Activated gamma-delta T cell treated with Interleukin-2 at 50 U/mL for 16 hours (primary cell): Measurements from ENCODE around the gene NLRP1.

Experiments used
- DNase-seq: peaks from one replicate; pipeline ENCODE4 v3.0.0-alpha.2; 2020

Gene NLRP1

GRCh38 chr17:5553479-5553878 lies 30.8 kb downstream of the NLRP1 start:
- no peak for DNase-seq

GRCh38 chr17:5552841-5553240 lies 31.5 kb downstream of the NLRP1 start:
- DNase-seq, result no peak

GRCh38 chr17:5545051-5545987 lies 39.0 kb downstream of the NLRP1 start:
- no peak for DNase-seq

- DNase-seq, result no peak
These were observed 40.2 kb downstream of the NLRP1 start for GRCh38 chr17:5544115-5544514.

- DNase-seq, result no peak
These were observed 42.6 kb downstream of the NLRP1 start for GRCh38 chr17:5541610-5542202.

GRCh38 chr17:5540321-5540720 lies 44.0 kb downstream of the NLRP1 start:
- no peak for DNase-seq

- DNase-seq, result no peak
These were observed 45.0 kb downstream of the NLRP1 start for GRCh38 chr17:5539286-5539685.

- no peak for DNase-seq
These were observed 47.3 kb downstream of the NLRP1 start for GRCh38 chr17:5536866-5537650.

GRCh38 chr17:5535436-5535835 lies 48.9 kb downstream of the NLRP1 start:
- no peak for DNase-seq

- no peak for DNase-seq
These were observed 50.6 kb downstream of the NLRP1 start for GRCh38 chr17:5533486-5534315.

- no peak for DNase-seq
These were observed 51.7 kb downstream of the NLRP1 start for GRCh38 chr17:5532581-5532980.

- DNase-seq, result no peak
These were observed 53.3 kb downstream of the NLRP1 start for GRCh38 chr17:5531085-5531418.

- DNase-seq, result no peak
These were observed 53.8 kb downstream of the NLRP1 start for GRCh38 chr17:5530265-5531084.

- no peak for DNase-seq
These were observed 56.6 kb downstream of the NLRP1 start for GRCh38 chr17:5527601-5528250.

GRCh38 chr17:5526821-5527598 lies 57.3 kb downstream of the NLRP1 start:
- no peak for DNase-seq

- no peak for DNase-seq
These were observed 61.1 kb downstream of the NLRP1 start for GRCh38 chr17:5523249-5523648.

- no peak for DNase-seq
These were observed 61.8 kb downstream of the NLRP1 start for GRCh38 chr17:5522476-5522875.

GRCh38 chr17:5516060-5516792 lies 68.1 kb downstream of the NLRP1 start:
- no peak for DNase-seq

GRCh38 chr17:5514976-5515375 lies 69.3 kb downstream of the NLRP1 start:
- no peak for DNase-seq

GRCh38 chr17:5513628-5514027 lies 70.7 kb downstream of the NLRP1 start:
- no peak for DNase-seq
